Activated gamma-delta T cell (primary cell): Measurements from ENCODE around the gene LUC7L2.
"Not testable (repeated sequence)": the region's sequence is repeated elsewhere in the genome, so short reads cannot be mapped to it uniquely, and the experiment has no call there.

Experiments used
- DNase-seq: peaks from one replicate; lab custom pipeline; 2025; lab: John Stamatoyannopoulos, UW
- total RNA-seq, 2 donors: gene quantifications; one replicate each; lab custom pipeline; 2026; lab: John Stamatoyannopoulos, UW

The LUC7L2 gene, protein sequence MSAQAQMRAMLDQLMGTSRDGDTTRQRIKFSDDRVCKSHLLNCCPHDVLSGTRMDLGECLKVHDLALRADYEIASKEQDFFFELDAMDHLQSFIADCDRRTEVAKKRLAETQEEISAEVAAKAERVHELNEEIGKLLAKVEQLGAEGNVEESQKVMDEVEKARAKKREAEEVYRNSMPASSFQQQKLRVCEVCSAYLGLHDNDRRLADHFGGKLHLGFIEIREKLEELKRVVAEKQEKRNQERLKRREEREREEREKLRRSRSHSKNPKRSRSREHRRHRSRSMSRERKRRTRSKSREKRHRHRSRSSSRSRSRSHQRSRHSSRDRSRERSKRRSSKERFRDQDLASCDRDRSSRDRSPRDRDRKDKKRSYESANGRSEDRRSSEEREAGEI
- total RNA-seq = 50.1 to 64.3 reads per million in 2 donors

DNA sequence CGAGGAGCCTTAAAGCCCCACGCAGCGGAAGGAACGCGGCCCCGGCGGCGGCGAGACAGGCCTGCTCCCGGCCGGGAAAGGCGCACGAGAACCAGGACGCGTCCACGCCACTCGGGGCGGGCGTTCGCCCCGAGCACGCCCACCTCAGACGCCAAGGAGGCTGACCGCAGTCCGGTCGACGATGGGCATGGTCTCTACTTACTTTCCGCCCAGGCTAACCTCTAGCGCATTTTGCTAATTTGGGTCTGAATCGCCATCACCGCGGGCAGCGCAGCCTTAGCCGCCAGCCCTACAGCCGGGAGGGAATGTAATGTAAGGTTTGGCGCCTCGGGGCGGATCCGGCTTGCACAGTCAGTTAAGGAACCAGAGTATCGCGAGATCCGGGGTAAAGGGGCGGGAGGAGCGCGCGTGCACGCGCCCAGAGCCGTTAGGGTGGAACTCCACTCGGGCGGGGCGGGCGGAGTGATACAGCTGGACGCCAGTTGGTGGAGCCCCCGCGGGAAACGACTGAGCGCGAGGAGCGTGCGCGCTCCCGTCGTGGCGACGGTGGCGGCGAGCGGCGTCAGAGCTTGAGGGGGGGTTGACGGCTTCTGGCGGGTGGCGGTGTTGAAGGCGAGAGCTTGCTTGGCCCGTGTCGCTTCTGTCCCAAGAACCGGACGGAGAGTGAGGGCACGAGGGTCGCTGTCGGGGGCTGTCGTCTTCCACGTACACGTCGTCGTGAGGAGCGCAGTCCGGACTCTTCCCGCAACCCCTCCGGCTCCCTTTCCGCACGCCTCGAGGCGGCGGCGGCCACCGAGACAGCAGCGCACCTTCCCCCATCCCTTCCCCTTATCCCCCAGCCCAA, at the start of gene LUC7L2:
Gene LUC7L2, plus strand, starts transcription at position 529 of the 844 bp plus-strand sequence. CDS start 368 bp downstream, outside the sequence.
- peak; percentile 99 for DNase-seq

DNA sequence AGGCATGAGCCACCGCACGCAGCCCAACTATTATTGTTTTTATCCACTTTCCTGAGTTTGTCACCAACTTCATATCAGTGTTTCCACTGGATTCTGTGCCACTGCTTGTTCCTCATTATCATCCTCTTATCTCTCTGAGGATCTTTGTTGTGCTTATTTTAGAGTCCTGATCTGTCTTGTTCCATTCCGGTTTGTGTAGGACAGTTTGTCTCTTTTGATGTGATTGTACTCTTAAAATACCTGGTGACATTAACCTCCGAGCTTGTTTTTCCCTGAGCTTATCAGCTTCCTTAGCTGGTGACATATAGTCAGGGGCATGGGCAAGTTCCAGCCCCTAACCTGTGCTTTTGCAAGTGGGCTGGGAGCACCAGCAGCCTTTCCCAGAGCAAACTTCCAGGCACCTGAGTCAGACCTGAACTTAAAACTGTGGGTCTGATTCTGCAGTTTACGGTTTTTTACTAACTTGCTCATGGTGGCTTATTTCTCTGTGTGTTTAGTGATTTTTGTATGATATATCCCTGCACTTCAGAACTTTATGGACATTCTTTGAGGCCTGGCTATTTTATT, 41.7 kb upstream of the LUC7L2 start:
- no peak for DNase-seq

DNA sequence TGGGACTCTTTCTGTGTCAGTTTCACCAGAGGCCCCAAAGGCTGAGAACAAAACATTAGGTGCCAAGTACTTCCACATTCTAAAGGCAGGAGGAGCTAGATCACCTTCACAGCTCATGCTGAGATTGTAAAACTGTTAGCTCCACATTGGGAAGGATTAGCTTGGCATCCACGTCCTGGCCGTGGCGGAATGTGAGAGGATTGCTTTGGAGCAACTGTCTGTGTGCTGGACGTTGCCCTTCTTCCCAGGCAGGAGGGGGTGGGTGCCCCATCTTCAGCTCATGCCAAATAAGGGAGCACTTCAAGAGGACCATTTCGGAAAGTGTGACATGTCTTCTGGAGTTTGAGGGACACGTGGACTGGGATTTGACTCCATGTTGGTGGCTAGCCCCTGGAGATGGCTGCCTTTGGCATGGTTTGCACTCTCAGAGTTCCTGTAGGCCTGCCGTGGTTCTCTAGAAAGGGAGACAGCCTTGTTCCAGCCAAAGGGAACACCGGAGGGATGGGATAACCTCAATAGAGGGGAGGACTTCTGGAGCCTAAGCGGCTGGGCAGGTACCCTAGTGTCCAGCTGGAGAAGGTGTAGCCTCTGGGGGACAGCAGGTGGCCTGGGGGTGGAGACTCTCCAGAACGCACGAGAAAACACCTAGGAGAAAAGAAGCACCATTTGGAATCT, 38.5 kb upstream of the LUC7L2 start:
- DNase-seq = no peak

DNA sequence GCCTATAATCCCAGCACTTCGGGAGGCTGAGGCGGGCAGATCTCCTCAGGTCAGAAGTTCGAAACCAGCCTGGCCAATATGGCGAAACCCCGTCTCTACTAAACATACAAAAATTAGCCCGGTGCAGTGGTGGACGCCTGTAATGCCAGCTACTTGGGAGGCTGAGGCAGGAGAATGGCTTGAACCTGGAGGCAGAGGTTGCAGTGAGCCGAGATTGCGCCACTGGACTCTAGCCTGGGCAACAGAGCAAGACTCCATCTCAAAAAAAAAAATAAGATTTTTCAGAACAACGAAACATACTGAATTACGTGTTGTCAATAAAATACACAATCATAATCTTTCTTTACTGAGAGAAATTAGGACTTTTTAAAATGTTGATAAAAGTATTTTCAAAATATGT, 35.0 kb upstream of the LUC7L2 start:
- DNase-seq = not testable (repeated sequence)

DNA sequence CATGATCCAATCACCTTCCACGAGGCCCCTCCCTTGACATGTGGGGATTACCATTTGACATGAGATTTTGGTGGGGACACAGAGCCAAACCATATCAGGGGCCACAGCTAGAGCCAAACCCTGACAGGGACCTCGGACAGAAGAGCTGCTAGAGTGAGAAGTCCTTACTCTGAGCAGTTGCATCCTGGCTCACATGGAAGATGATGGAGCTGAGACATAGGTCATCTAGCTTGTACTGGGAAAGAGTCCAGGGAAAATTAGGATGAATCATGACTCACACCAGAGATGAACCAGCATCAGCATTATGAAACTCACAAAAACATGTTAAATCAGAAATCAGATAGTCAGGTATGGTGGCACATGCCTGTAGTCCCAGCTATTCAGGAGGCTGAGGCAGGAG, 31.3 kb upstream of the LUC7L2 start:
- DNase-seq = no peak

DNA sequence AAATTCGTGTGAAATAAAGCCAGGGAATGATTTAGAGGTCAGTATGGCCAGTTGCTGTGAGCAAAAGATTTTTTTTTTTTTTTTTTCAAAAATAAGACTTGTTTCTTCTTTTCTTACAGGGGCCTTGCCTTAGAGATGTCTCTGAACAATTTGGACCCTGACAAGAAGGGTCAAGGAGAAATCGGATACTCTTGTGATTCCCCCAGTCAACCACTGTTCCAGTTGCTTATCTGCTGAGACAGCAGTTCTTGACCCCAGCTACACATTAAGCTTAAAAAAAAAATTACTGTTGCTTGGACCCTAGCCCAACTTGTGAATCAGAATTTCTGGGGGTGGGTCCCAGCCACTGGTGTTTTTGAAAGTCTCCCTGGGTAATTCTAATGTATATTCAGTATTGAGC, 30.6 kb upstream of the LUC7L2 start:
- no peak for DNase-seq

DNA sequence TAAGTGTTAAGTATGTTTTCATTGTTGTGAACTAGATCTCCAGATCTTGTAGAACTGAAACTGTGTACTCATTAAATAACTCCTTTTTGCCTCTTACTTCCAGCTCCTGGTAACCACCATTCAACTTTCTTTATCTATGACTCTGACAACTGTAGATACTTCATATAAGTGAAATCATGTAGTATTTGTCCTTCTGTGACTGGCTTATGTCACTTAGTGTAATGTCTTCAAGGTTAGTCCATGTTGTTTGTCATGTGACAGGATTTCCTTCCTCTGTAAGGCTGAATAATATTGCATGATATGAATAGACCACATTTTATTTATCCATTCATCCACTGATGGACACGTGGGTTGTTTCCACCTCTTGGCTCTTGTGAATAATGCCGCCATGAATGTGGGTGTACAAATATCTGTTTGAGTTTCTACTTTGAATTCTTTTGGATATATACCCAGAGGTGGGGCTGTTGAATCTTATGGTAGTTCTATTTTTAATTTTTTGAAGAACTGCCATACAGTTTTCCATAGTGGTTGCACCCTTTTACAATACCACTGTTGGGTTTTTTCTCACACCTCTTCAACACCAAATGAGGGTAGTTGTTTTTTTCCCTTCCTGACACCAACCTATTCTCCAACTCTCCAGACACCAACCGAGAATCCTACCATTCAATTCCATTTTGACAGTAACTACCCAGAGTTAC, 29.2 kb upstream of the LUC7L2 start:
- DNase-seq = no peak

DNA sequence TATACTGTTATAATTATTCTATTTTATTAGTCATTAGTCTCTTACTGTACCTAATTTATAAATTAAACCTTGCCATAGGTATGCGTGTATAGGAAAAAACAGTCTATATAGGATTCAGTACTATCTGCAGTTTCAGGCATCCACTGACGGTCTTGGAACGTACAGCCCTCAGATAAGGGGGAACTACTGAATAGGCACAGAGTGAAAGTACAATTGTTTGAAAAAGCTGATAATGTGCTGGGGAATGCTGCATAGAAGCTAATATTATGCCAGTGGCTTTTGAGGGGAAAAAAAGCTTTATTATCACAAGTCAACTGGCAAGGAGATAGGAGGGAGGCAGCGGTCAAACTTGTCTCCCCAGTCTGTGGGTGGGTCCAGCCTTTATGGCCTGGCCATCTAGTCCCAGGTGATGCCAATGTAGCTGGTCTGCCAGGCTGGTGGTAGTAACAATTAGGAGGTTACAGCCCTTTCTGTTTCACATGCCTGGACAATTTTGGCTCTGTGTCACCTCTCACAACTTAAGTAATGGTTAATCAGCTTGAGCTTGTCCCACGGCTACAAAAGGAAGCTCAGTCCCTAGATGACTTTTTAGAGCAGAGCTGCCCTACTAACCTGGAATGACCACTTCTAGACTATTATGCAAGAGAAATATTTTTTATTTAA, 26.9 kb upstream of the LUC7L2 start:
- no peak for DNase-seq

DNA sequence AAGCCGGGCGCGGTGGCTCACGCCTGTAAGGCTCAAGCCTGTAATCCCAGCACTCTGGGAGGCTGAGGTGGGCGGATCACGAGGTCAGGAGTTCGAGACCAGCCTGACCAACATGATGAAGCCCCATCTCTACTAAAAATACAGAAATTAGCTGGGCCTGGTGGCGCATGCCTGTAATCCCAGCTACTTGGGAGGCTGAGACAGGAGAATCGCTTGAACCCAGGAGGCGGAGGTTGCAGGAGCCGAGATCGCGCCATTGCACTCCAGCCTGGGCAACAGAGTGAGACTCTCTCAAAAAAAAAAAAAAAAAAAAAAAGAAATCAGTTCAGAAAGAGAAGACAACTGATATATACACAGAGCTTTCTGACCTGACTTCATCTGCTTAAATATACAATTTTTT, 26.3 kb upstream of the LUC7L2 start:
- not testable (repeated sequence) for DNase-seq

DNA sequence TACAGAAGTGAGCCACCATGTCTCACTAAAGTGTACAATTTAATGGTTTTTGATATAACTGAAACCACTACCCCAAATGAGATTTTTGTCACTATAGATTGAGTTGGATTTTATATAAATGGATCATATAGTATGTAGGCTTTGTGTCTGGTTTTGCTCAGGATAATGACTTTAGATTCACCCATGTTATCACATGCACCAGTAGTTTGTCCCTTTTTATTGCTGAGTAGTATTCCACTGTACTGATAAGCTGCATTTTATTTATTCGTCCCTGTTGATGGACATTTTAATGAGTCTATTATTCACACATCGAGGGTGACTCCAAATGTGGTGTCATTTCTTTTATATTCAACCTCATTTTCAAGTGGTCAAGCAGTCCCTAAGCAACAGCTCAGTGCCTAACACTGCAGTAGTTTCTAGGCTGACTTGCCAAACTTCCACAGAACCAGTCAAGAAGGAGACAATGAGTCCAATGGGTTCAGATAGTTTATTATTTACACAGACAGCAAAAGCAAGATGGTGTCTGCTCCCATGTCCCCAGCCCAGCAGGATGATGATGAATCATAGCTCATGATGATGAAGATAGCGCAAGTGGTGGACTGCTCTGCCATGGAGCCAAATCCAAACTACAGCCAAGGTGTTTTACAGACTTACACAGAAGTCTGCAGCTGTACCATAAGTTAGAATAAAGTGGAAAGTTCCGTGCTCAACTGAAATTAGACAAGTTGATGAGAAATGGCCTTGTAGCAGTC, 25.1 kb upstream of the LUC7L2 start:
- DNase-seq = no peak

DNA sequence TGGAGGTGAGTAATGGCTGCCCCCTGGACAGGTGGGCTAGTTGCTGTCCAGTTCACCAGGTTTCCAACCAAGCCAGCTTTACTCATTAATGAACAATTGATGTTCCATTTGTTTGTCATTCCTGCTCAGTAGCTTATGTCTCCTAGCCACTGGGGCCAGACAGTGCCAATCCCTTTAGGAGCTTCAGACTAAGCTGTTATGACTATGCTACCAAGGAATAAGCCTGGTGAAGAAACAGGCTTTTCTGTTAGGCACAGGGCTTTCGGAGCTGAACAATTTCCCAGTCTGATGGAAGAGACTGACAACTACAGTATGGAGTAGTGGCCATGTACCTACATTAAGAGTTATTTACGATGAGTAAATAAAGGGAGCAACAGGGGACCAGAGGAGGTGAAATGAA, 20.7 kb upstream of the LUC7L2 start:
- DNase-seq = no peak

DNA sequence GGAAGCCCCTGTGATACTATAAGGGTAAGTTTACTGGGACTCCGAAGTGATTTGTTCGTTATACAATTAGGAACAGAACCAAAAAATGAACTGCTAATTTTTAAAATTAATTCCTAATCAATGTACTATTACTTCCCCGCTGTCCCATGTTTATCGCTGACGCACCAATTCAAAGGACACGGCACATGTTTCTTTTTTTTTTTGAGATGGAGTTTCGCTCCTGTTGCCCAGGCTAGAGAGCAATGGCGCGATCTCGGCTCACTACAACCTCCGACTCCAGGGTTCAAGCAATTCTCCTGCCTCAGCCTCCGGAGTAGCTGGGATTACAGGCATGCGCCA, 20.0 kb upstream of the LUC7L2 start:
- no peak for DNase-seq

DNA sequence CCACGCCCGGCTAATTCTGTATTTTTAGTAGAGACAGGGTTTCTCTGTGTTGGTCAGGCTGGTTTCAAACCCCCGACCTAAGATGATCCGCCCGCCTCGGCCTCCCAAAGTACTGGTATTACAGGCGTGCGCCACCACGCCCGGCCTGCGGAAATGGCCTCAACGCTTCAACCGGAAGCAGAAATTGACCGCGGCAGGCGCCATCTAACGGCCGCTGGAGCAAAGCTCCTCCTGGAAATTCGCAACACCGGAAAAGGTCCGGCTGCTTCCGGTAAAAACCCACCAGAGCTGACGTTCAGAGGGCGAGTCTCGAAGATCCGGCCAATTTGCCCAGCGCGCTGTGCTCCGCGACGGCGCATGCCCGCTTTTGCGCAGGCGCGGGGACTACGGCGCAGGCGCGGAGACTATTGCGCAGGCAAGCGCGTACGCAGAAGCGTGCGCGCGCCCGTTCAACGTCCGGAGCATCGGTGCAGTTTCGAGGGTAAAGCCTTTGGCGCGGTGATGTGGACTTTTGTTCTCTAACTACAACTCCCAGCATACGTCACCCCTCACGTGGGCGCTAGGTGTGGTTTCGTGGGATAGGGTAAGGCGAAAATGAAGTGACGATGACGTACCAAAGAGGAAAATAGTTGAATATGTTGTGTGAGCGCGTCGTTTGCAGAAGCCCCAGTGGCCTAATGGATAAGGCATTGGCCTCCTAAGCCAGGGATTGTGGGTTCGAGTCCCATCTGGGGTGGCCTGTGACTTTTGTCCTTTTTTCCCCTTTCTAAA, 19.5 kb upstream of the LUC7L2 start:
- peak; percentile 88 for DNase-seq

DNA sequence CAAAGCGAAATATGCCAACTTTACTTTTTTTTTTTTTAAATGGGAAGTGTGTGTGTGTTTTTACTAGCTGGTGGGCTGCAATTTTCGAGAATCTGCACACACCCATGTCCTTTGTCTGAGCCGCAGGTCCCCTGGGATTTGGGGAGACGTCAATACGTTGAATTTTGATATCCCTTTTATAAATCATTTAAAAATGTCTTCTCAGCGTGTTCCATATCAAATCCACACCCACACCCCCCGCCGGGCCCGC, 19.0 kb upstream of the LUC7L2 start:
- DNase-seq = peak; percentile 64

DNA sequence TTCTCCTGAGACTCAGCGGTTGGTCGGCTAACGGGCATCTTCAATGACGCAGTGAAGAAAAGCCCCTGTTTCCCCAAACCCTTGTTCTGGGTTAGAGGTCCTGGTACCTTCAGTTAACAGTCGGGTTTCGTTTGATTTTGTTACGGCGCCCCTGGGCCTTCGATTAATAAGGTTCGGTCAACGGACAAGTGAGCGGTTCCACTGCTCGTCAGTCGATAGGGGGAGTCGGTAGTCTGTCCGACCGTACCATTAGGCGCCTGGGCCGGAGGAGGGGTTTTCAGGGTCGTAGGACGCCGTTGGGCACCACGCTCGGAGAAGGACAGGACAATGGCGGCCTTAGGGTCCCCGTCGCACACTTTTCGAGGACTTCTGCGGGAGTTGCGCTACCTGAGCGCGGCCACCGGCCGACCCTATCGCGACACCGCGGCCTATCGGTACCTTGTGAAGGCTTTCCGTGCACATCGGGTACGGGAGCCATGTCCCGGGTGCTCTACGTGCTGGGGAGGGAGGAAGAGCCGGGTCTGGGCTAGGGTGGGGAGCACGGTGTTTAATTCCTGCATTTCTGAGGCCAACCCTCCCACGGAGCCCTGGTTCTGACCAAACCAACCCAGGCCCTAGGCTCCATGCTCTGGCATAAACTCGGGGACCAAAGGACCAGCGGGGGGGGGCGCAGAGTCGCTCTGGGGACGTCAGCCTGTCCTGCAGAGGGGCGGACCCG, 18.5 kb upstream of the LUC7L2 start, which contains the start of gene FMC1:
Gene FMC1, plus strand, starts transcription at position 280 of the 718 bp plus-strand sequence. Its CDS starts 48 bp downstream, at position 328.
- DNase-seq = peak; percentile 60

DNA sequence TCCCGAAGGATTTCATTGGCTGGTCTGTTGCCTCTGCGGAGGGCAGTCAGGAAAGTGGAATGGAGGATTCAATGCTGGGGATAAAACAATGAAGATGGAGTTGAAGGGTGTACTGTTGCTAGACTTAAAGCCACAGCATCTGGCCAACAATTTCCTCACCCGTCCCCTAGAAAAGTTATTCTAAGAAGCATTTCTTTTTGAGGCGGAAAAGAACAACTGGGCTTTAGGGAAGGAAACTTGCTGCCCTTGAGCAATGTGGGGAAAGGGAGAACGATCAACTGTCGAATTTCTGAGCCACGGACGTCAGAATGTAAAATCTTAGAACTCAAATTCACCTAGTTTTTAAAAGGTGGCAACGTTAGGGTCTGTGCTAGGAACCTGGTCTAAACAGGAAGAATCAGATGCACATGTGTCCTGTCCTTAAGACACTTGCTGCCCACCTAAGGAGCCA, 17.9 kb upstream of the LUC7L2 start:
- no peak for DNase-seq

DNA sequence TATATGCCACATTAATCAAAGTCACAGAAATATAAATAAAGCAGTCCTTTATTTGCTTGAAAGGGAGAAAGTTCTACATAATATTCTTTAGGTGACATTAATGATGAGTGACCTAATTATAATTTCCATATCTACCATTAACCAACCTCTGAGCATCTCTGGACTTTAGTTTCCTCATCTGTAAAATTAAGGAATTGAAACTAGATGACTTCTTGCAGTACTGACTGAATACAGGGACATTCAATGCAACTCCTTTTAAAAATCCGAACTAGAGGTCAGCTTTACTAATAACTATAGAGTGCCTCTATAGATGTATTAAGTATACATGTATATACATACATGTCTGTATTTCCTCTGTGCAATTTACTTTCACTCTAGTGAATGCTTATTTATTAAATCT, 14.7 kb upstream of the LUC7L2 start:
- DNase-seq = no peak

DNA sequence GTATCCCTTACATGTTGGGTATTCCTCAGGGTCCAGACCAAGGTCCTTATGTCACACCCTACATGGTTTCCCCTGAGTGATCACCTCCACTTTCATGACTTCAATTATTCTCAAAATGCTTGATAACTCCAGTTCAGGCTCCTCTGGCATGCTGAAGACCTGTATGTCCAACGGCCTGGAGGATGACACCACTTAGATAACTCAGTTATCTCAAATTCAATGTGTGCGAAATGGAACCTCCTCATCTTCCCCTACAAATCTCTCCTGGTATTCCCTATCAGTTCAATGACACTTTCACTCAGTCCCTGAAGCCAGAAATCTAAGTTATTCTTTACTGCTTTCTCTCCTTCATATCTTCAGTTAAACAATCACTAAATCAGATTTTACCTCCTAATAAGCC, 8.7 kb upstream of the LUC7L2 start:
- no peak for DNase-seq

DNA sequence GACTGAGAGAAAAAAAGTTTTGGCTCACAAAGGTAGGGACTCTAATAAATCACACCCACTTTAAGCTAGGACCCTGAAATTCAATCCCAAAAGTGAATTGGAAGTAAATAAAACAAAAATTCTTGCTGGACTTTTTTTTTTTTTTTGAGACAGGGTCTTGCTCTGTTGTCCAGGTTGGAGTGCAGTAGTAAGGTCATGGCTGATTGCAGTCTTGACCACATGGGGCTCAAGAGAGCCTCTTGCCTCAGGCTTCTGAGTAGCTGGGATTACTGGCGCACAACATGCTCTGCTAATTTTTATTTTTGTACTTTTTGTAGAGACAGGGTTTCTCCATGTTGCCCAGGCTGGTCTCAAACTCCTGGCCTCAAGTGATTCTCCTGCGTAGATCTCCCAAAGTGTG, 5.0 kb upstream of the LUC7L2 start:
- DNase-seq = no peak
